ENCODE results near the gene NMNAT1.

- no peak for TF ChIP-seq CTCF (conservative IDR thresholded peaks at IDR 0.05; ENCODE audit: low read depth, low read length)
- TF ChIP-seq EZH2 (IDR thresholded peaks at IDR 0.05; ENCODE audit: low read length, unreplicated experiment) = no peak
- no peak for TF ChIP-seq EZH2phosphoT487 (IDR thresholded peaks at IDR 0.05; ENCODE audit: borderline replicate concordance, low read length)
Measured at GRCh38 chr1:9922342-9922741, 20.9 kb upstream of the NMNAT1 start.
